Measurements from ENCODE around the gene PDZK1.
"Not testable (repeated sequence)": the region's sequence is repeated elsewhere in the genome, so short reads cannot be mapped to it uniquely, and the experiment has no call there.

GRCh38 chr1:145686078-145686477 lies 21.1 kb downstream of the PDZK1 start:
- TF ChIP-seq CTCF (conservative IDR thresholded peaks at IDR 0.05; ENCODE audit: low read length); EZH2phosphoT487 (IDR thresholded peaks at IDR 0.05; ENCODE audit: borderline replicate concordance): not testable (repeated sequence)

Data from Loucy (cell line).